H9 (cell line): ENCODE data around the gene CDH4. TPM values are rescaled to one million over a fixed set of nuclear protein-coding genes. Genes with fewer than 3 reads are reported as not detected.

ENCODE experiments used
- DNase-seq: peaks from one replicate; pipeline ENCODE4 v3.0.0-alpha.2; 2017
- H2AFZ ChIP-seq: one replicate; pipeline ENCODE4 v1.6.1; 2013; ENCODE audit warnings: mild to moderate bottlenecking, low read length, control low read depth, moderate library complexity
- H2AK5ac ChIP-seq: 2 replicates; pipeline ENCODE4 v1.6.1; 2013; ENCODE audit warnings: low read length, control low read depth, mixed read lengths; ENCODE audit not compliant: insufficient read length
- H2BK120ac ChIP-seq: one replicate; pipeline ENCODE4 v1.6.1; 2013; ENCODE audit warnings: low read depth, mild to moderate bottlenecking, low read length, control low read depth, inconsistent platforms; ENCODE audit not compliant: poor library complexity, severe bottlenecking
- H2BK12ac ChIP-seq: 2 replicates; pipeline ENCODE4 v1.6.1; 2013; ENCODE audit warnings: low read length, control low read depth, mixed read lengths, low read depth; ENCODE audit not compliant: insufficient read length
- H2BK15ac ChIP-seq: 2 replicates; pipeline ENCODE4 v1.6.1; 2013; ENCODE audit warnings: low read depth, low read length, control low read depth
- H2BK20ac ChIP-seq: one replicate; pipeline ENCODE4 v1.6.1; 2013; ENCODE audit warnings: low read depth, mild to moderate bottlenecking, low read length, control low read depth, inconsistent platforms; ENCODE audit not compliant: poor library complexity, severe bottlenecking
- H2BK5ac ChIP-seq: 2 replicates; pipeline ENCODE4 v1.6.1; 2013; ENCODE audit warnings: low read length, control low read depth, mixed read lengths; ENCODE audit not compliant: insufficient read length
- H3K14ac ChIP-seq: 2 replicates; pipeline ENCODE4 v1.6.1; 2013; ENCODE audit warnings: low read length, control low read depth; ENCODE audit not compliant: insufficient read depth
- H3K18ac ChIP-seq: 2 replicates; pipeline ENCODE4 v1.6.1; 2013; ENCODE audit warnings: low read depth, mild to moderate bottlenecking, mixed read lengths, low read length, control low read depth; ENCODE audit not compliant: insufficient read length
- H3K23ac ChIP-seq: 2 replicates; pipeline ENCODE4 v1.6.1; 2013; ENCODE audit warnings: low read length, control low read depth, mixed read lengths, low read depth; ENCODE audit not compliant: insufficient read length
- H3K23me2 ChIP-seq: 2 replicates; pipeline ENCODE4 v1.6.1; 2013; ENCODE audit warnings: low read depth, mild to moderate bottlenecking, mixed read lengths, low read length, control low read depth; ENCODE audit not compliant: insufficient read length, poor library complexity, severe bottlenecking
- H3K27ac ChIP-seq: 2 replicates; pipeline ENCODE4 v1.5.1; 2013; ENCODE audit warnings: low read length, control low read depth, mixed read lengths, low read depth; ENCODE audit not compliant: insufficient read length
- H3K27me3 ChIP-seq: 2 replicates; pipeline ENCODE4 v1.6.1; 2013; ENCODE audit warnings: low read length, control low read depth, inconsistent platforms; ENCODE audit not compliant: insufficient read depth
- H3K4ac ChIP-seq: 2 replicates; pipeline ENCODE4 v1.6.1; 2013; ENCODE audit warnings: low read depth, mild to moderate bottlenecking, control low read depth, inconsistent platforms, low read length, moderate library complexity
- H3K4me1 ChIP-seq: 2 replicates; pipeline ENCODE4 v1.6.1; 2013; ENCODE audit warnings: low read length, control low read depth, inconsistent platforms; ENCODE audit not compliant: insufficient read depth
- H3K4me2 ChIP-seq: 2 replicates; pipeline ENCODE4 v1.6.1; 2013; ENCODE audit warnings: low read length, control low read depth, mixed read lengths; ENCODE audit not compliant: insufficient read length, insufficient read depth
- H3K56ac ChIP-seq: 2 replicates; pipeline ENCODE4 v1.6.1; 2013; ENCODE audit warnings: low read depth, mild to moderate bottlenecking, mixed read lengths, low read length, control low read depth; ENCODE audit not compliant: insufficient read length
- H3K79me1 ChIP-seq: 2 replicates; pipeline ENCODE4 v1.6.1; 2013; ENCODE audit warnings: low read depth, mild to moderate bottlenecking, moderate library complexity, low read length, control low read depth, inconsistent platforms; ENCODE audit not compliant: insufficient read depth, poor library complexity, severe bottlenecking
- H3K79me2 ChIP-seq: 2 replicates; pipeline ENCODE4 v1.6.1; 2013; ENCODE audit warnings: low read length, control low read depth, inconsistent platforms; ENCODE audit not compliant: insufficient read depth
- H3K9ac ChIP-seq: 2 replicates; pipeline ENCODE4 v1.6.1; 2013; ENCODE audit warnings: low read length, control low read depth, mixed read lengths; ENCODE audit not compliant: insufficient read length; ENCODE audit errors: extremely low read depth
- H3K9me3 ChIP-seq: one replicate; pipeline ENCODE4 v1.6.1; 2013; ENCODE audit warnings: low read depth, low read length, inconsistent platforms; ENCODE audit not compliant: control insufficient read depth
- H3T11ph ChIP-seq: one replicate; pipeline ENCODE4 v1.6.1; 2013; ENCODE audit warnings: mild to moderate bottlenecking, low read length, control low read depth, inconsistent platforms
- H4K20me1 ChIP-seq: one replicate; pipeline ENCODE4 v1.6.1; 2013; ENCODE audit not compliant: control insufficient read depth, insufficient read length, insufficient read depth
- H4K5ac ChIP-seq: 2 replicates; pipeline ENCODE4 v1.6.1; 2013; ENCODE audit warnings: low read depth, mild to moderate bottlenecking, mixed read lengths, low read length, control low read depth; ENCODE audit not compliant: insufficient read length
- H4K8ac ChIP-seq: replicated peaks from 2 replicates; pipeline ENCODE4 v1.6.1; 2013; ENCODE audit warnings: low read length, control low read depth, mixed read lengths, low read depth; ENCODE audit not compliant: insufficient read length
- H4K91ac ChIP-seq: 2 replicates; pipeline ENCODE4 v1.6.1; 2013; ENCODE audit warnings: low read depth, mild to moderate bottlenecking, moderate library complexity, mixed read lengths, low read length, control low read depth; ENCODE audit not compliant: insufficient read length
- H3K27ac Mint-ChIP-seq, 3 experiments: 2 replicates in 2 of 3; 3 replicates in 1 of 3; pipeline ENCODE4 v1.8.0; 2020 to 2021; ENCODE audit warnings: mixed read lengths in 3 of 3, mild to moderate bottlenecking in 1 of 3, moderate library complexity in 1 of 3
- H3K27me3 Mint-ChIP-seq: 2 replicates; pipeline ENCODE4 v1.8.0; 2021; ENCODE audit warnings: low read depth, mild to moderate bottlenecking, moderate library complexity, mixed read lengths
- H3K36me3 Mint-ChIP-seq, 3 experiments: 2 replicates in 2 of 3; 3 replicates in 1 of 3; pipeline ENCODE4 v1.8.0; 2020 to 2021; ENCODE audit warnings: low read depth in 3 of 3, mixed read lengths in 3 of 3; ENCODE audit not compliant: insufficient read depth in 1 of 3
- H3K4me1 Mint-ChIP-seq, 2 experiments: 2 replicates each; pipeline ENCODE4 v1.8.0; 2020; ENCODE audit warnings: mixed read lengths in 2 of 2
- H3K4me3 Mint-ChIP-seq, 2 experiments: 2 replicates in 1 of 2; 3 replicates in 1 of 2; pipeline ENCODE4 v1.8.0; 2020 to 2021; ENCODE audit warnings: mild to moderate bottlenecking in 2 of 2, mixed read lengths in 2 of 2, moderate library complexity in 1 of 2
- H3K9me3 Mint-ChIP-seq, 2 experiments: 2 replicates in 1 of 2; 3 replicates in 1 of 2; pipeline ENCODE4 v1.8.0; 2020; ENCODE audit warnings: mild to moderate bottlenecking in 2 of 2, mixed read lengths in 2 of 2, moderate library complexity in 1 of 2
- CTCF ChIP-seq: fragments of 200-600 bp; sonication (generic); conservative IDR thresholded peaks from 3 replicates; pipeline ENCODE4 v1.8.0; 2021; ENCODE audit warnings: antibody characterized with exemption, mild to moderate bottlenecking
- WGBS: extraction: QIAGEN DNeasy Blood & Tissue Kit; methylation state at CpG from one replicate; pipeline ENCODE4 v1.1.7; 2013; ENCODE audit warnings: missing lambda C conversion rate, low lambda C conversion rate, mixed read lengths; ENCODE audit not compliant: insufficient read length; ENCODE audit errors: extremely low coverage; 5-methylcytosine and 5-hydroxymethylcytosine counted together
- total RNA-seq: library from RNA; stranded (reverse); gene quantifications from 2 replicates; pipeline ENCODE4 v1.2.1, GENCODE V29; 2021

The CDH4 gene
- total RNA-seq, 1 experiment from 2014 or later: 3.0 TPM

- no CpG with 5 or more reads among the region's 11 CpGs for WGBS
- Histone ChIP-seq H2BK120ac (no peak overlapping the region), H2AK5ac (no peak overlapping the region), H4K20me1 (no peaks in the 10 kb centered on the region), H3K9me3 (peaks cover 4% of the 10 kb centered on the region), H2BK12ac (no peak overlapping the region), H3K56ac (no peak overlapping the region), H2AFZ (no peak overlapping the region), H4K91ac (no peak overlapping the region), H2BK20ac (no peak overlapping the region), H3K23ac (no peak overlapping the region), H3K27ac (no peak overlapping the region), H3K4ac (no peak overlapping the region), H2BK5ac (no peak overlapping the region), H4K5ac (no peak overlapping the region), H3K4me2 (no peak overlapping the region), H3K14ac (no peak overlapping the region), H2BK15ac (no peak overlapping the region), H3K18ac (no peak overlapping the region), H3K27me3 (peaks cover 2% of the 10 kb centered on the region; the same call in 1 of the 2 replicates), H3K23me2 (no peaks in the 10 kb centered on the region), H3T11ph (no peak overlapping the region), H3K9ac (no peak overlapping the region), H3K79me1 (no peaks in the 10 kb centered on the region), H3K4me1 (no peaks in the 10 kb centered on the region), H3K79me2 (no peaks in the 10 kb centered on the region; the same call in 1 of the 2 replicates), H4K8ac (no peak overlapping the region)
- H3K36me3 Mint-ChIP-seq: peaks cover 6 to 19% (median 17%) of the 10 kb centered on the region in 3 experiments
- H3K4me3 Mint-ChIP-seq: no peak overlapping the region
- peak; percentile 44 for TF ChIP-seq CTCF
- H3K4me1 Mint-ChIP-seq: peaks cover 6 to 14% of the 10 kb centered on the region in 2 experiments
- no peak overlapping the region for H3K27ac Mint-ChIP-seq
- no peak for DNase-seq
- H3K27me3 Mint-ChIP-seq: peaks cover 29% of the 10 kb centered on the region
- H3K9me3 Mint-ChIP-seq: peaks cover 12 to 29% of the 10 kb centered on the region in 2 experiments
Measured at GRCh38 chr20:61460261-61461052, 208.4 kb downstream of the CDH4 start.
